Posterior cingulate gyrus (tissue), 11 donors: ENCODE results near the gene COG1.

Experiments
- DNase-seq, 10 donors: peaks; one replicate each; pipeline versions ENCODE4 v3.0.0 to v3.0.0-alpha.2; 2020 to 2021; ENCODE audit warnings: mixed read lengths in 3 of 10
- intact Hi-C: fragments of 100-400 bp; cut with DNase I; formaldehyde crosslinking; loops from one replicate; pipeline ENCODE4 v1.15.1; 2023

The COG1 gene

DNA sequence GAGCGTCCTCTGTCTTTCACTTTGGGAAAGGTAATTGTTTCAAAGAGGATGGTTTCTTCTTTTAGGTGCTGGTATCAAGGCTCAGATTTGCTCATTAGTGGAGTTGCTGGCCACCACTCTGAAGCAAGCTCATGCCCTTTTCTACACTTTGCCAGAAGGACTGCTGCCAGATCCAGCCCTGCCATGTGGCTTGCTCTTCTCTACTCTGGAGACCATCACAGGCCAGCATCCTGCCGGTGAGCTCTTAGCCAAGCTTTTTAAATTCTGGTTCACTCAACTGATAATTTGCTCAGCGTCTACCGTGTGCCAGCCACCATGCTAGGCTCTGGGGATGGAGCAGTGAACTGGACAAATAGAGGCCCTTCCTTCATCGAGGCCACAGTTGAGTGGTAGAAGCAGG, 4.3 kb downstream of the COG1 start:
- DNase-seq: no peak
- intact Hi-C loops: loop anchor here (10.0 kb wide), 1 partner anchor 642 kb away; no protein-coding TSS in a partner anchor

DNA sequence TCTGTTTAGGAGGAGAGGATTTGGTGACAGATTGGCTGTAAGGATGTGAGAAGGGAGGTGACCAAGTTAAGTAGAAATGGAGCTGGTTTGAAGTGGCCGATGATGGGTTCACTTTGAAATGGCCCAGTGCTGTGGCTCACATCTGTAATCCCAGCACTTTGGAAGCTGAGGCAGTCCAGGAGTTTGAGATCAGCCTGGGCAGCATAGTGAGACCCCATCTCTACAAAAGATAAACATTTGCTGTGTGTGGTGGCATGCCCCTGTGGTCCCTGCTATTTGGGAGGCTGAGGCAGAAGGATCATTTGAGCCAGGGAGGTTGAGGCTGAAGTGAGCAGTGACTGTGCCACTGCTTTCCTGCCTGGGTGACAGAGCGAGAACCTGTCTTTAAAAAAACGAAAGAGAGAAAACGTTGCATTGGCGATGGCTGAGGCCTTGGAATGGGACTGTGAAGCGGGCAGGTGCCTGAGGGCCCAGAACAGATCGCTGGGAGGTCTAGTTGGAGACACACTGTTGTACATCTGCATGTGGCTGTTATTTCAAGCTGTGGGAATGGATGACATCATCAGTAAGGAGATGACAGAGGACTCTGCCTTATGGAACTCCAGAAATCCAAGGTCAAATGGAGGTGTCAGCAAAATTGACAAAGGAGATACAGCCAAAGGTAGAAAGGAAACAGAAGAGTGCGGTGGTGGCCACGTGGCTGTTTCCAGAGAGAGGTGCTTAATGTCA, 5.5 kb downstream of the COG1 start:
- intact Hi-C loops: loop anchor here (10.0 kb wide), 1 partner anchor 644 kb away; no protein-coding TSS in a partner anchor
- DNase-seq: no peak

DNA sequence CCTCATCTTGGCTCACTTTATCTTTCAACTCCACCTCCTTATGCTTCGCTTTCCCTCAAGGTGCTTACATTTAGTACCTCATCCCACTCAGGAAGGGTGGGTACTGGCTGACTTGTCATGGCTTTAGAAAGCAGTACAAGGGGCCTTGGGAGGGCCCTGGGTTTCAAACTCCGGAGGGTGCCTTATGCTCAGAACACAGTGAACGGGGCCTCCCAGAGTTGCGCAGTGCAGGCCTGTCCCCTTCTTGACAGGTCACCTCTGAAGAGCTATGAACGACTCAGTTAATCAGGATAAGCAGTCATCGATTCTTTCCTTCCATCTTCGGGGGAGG, 6.0 kb downstream of the COG1 start:
- intact Hi-C loops: loop anchor here (10.0 kb wide), 1 partner anchor 644 kb away; no protein-coding TSS in a partner anchor
- no peak for DNase-seq

DNA sequence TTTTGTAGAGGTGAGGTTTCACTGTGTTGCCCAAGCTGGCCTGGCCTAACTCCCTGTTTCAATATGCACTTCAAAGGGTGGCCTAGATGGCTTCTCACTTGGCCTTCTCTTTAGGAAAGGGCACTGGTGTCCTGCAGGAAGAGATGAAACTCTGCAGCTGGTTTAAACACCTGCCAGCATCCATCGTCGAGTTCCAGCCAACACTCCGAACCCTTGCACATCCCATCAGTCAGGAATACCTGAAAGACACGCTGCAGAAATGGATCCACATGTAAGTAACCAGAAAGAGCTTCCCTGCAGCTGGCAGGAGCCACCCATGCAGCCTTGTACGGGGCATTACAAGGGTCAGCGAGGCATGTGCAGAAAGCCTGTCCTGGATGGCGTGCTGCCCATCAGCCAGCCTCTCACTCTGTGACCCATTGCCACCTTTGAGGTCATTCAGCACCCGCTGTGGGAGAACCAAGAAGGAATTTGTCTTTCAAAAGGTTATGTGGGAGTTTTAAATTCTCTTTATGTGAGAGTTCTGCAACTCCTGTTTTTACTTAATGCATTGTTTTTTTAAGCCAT, 7.0 kb downstream of the COG1 start:
- no peak for DNase-seq
- intact Hi-C loops: loop anchor here (10.0 kb wide), 1 partner anchor 645 kb away; no protein-coding TSS in a partner anchor

DNA sequence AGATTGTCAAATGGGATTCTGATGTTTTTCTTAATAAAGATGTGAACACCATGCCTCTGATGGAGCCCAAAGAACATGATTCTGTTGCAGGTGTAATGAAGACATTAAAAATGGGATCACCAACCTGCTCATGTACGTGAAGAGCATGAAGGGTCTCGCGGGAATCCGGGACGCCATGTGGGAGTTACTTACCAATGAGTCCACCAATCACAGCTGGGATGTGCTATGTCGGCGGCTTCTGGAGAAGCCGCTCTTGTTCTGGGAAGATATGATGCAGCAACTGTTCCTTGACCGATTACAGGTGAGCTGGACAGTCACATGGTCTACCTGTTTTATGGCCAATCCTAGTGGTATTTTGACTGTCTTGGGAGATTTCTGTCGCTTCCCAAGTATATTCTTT, 7.6 kb downstream of the COG1 start:
- intact Hi-C loops: no loop called here
- no peak for DNase-seq

DNA sequence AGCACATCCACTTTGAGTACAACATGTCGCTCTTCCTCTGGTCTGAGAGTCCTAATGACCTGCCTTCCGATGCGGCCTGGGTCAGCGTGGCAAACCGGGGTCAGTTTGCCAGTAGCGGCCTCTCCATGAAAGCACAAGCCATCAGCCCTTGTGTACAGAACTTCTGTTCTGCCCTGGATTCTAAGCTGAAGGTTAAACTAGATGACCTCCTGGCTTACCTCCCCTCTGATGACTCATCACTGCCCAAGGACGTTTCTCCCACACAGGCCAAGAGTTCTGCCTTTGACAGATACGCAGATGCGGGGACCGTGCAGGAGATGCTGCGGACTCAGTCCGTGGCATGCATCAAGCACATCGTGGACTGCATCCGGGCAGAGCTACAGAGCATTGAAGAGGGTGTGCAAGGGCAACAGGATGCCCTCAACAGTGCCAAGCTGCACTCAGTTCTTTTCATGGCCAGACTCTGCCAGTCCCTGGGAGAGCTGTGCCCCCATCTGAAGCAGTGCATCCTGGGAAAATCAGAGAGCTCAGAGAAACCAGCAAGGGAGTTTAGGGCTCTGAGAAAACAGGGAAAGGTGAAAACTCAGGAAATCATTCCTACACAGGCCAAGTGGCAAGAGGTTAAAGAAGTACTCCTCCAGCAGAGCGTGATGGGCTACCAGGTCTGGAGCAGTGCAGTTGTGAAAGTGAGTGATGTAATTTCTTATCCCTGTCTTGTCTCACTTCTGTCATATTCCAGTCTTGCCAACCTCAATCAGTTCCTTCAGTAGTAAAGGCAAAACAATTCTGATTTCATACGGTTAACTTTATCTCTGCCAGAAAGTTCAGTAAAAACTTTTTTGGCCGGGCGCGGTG, 8.6 kb downstream of the COG1 start:
- intact Hi-C loops: no loop called here
- no peak for DNase-seq

DNA sequence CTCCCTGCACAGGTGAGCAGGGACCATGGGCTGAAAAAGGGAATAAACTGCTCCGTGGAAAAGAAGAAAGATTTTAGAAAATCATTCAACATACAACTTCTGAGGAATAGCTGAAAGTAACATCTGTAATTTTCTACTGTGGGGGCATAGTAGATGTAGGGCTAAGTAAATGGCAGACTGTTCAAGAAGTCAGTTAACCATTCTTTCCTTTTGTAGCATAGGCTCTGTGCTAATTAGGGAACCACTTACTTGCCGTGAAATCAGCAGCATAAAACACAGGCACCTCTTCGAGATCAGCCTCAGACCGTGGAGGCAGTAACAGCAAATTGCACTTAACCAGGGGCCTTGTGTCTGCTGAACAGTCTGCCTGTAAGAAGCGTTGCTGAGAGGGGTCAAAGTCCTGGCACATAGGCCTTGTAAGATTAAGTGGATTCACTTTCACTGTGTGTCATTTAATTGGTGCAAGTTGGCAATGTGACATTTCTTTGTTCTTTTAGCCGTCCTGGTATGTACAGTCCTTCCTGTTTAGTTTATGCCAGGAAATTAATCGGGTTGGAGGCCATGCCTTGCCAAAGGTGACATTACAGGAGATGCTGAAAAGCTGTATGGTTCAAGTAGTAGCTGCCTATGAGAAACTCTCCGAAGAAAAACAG, 10.4 kb downstream of the COG1 start:
- intact Hi-C loops: no loop called here

DNA sequence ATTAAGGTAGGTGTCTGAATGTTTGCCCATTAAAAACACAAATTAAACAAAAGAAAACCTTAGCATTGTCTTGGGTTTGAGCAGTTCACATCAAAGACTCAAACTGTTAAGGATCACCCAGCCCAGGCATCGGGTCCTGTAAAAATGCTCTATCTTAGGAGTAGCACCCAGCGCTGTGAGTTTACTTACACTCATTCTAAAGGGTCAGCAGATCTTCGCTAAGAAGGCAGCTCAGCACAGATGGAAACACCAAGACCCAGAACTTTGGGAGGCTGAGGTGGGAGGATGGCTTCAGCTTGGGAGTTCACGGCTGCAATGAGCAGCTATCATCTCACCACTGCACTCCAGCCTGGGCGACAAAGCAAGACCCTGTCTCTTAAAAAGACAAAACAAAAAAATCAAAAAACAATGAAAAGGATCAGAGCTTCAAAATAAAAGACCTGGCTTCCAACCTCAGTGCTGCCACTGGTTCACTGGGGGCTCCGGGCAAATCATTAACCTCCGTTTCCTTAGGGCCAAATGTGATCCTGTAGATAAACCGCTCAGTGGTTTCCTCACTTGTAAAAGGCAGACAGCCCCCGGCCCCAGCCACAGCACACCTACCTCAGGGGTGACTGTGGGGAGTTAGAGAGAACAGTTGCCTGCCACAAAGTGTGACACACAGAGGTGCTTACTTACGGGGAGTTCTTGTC, 11.1 kb downstream of the COG1 start:
- intact Hi-C loops: no loop called here
- DNase-seq: no peak

More for the DNA sequence above, 10.4 kb downstream of the COG1 start:
- DNase-seq: no peak

DNA sequence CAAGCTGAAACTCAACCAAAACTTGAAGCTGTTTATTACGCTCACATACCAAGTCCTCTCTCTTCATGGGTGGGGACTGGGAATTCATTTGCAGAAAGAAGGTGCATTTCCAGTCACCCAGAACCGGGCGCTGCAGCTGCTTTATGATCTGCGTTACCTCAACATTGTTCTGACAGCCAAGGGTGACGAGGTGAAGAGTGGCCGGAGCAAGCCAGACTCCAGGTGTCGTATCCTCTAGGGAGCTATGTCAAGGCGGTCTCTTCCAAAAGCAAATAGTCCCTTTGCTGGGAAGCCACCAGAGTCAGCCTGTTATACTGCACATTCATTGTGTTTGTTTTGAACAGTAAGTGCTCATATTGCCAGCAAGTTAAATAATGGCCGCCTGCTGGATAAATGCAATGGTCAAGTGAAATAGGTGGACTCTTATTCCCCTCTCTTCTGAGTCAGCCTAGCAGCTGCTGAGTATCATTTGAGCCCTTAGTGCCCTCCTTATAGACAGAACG, 12.7 kb downstream of the COG1 start:
- intact Hi-C loops: no loop called here
- DNase-seq: no peak

DNA sequence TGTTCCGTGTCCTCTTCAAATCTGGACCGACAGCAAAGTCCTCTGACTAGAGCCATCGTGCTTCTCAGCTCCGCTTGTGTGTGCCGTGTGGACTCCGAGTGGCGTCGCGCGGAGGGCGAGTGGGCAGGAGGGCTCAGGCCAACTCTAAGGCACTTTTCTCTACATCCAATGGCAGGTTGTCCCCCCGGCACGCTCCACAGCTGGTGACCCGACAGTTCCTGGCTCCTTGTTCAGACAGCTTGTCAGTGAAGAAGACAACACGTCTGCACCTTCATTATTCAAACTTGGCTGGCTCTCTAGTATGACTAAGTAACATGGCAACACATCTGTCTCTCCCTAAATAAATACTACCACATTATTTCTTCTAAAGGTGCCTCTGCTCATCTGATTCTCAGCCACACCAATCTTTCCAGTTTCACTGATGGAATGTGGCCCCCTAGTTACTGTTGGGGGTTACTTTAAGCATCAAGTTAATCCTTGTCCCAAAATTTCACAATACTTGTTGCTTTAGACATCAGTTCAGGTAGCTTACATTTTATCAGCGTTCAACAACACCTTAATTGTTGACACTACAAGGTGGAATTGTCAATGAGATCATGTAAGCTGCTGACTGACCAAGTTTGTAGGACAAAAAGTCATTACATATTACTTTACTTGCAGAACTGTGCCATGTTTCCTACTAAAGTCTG, 15.4 kb downstream of the COG1 start:
- intact Hi-C loops: no loop called here
- DNase-seq: peak in 2 of 10 donors; percentile 17 to 24

DNA sequence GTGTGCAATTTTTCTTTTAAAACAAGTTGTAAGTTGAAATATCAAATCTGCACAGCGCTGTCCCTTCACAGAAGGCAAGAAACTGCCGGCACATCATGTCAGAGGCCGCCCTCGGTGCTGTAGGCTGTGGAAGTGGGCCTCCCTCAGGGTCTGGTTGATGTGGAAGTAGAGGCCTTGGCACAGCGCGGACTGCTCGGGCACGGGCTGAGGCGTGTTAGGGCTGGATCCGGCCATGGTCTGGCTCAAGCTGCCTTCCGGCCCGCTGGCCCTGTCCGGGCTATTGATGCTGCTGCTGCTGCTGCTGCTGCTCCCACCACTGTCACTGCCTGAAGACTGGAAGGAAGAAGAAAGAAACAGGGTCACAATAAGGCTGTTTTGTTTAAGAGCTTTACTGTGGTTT, 16.6 kb downstream of the COG1 start:
- no peak for DNase-seq
- intact Hi-C loops: no loop called here

DNA sequence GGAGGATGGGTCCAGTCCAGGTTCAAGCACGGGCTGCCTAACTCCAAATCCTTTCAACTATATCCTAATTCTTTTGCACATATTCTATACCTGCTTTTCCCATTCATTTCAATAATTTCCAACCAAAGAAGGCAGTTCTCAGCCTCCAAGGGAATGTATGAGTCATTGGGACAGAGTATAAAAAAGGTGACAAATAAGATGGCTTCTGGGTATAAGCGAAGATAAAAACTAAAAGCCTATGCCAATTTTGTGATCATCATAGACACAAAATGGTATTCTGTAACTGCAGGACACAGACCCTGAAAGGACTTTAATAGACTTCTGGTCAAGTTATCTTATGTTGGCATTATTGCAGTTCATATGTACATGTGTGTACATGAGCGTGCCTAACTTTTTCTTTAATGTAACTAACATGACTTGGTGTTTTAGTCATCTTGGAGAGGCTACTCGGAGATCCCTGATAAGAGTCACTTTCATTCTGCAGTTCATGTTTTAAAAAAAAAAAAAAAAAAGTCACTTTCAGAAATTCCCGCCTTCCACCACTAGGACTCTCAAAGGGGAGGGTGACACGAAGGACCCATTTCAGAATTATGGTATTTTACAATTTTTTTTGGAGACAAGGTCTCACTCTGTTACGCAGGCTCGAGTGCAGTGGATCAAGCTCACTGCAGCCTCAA, 17.3 kb downstream of the COG1 start:
- intact Hi-C loops: no loop called here
- DNase-seq: no peak

DNA sequence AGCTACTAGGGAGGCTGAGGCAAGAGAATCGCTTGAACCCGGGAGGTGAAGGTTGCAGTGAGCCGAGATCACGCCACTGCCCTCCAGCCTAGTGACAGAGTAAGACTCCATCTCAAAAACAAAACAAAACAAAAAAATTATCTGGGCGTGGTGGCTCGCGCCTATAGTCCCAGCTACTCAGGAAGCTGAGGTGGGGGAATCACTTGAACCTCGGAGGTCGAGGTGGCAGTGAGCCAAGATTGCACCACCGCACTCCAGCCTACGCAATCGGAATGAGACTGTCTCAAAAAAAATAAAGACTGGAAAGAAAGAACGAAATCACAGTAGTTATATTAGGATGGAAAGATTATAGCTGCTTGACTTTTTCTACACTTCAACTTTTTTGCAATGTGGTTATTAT, 18.9 kb downstream of the COG1 start:
- intact Hi-C loops: no loop called here
- no peak for DNase-seq

DNA sequence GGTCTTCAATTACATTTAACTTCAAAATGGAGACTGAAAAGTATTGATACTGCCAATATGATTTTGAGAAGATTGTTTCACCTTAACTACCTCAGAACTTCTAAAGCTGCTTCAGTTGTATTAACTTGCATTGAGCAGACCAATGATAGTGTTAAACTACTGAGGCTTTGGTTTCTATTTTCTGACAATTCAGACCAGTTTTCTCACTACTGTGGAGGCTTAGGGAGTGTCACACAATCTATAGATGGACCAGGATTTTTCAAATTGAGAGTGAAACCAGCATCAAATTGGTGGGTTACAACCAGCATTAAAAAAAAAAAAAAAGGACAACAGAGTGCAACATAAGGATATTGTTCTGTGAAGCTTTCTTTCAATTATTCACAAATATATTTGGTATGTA, 21.2 kb downstream of the COG1 start:
- no peak for DNase-seq
- intact Hi-C loops: no loop called here

DNA sequence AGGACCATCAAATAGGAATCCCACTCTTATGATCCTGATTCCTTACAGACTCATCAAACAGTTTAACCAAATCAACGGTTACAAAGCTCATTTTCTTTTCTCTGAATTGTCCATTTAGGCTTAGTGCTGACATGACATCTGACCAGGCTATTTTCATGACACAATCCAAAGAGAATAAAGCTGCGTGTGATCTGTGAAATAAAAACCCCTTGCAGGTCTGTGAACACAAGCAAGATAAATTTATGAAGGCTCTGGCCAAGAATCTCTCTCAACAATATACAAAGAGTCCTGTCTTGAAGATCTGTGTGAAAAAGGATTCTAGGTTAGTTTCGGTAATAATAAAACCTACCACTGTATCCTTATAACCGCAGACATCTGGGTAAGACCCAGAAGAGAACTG, 22.0 kb downstream of the COG1 start:
- intact Hi-C loops: no loop called here
- DNase-seq: no peak

DNA sequence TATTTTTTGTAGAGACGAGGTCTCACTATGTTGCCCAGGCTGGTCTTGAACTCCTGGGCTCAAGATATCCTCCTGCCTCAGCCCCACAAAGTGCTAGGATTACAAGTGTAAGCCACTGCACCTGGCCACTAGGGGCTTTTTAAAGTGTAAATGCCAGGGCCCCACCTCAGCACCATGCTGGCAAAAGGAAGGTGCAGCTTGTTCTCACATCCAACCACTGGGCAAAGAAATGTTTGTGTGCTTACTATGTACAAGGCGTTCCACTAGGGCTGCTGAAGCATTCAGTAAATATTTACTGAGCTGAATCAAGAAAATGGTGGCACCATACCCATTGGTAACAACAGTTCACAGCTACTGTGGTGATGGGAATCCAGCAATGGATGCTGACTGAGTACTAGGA, 22.6 kb downstream of the COG1 start:
- no peak for DNase-seq
- intact Hi-C loops: no loop called here

DNA sequence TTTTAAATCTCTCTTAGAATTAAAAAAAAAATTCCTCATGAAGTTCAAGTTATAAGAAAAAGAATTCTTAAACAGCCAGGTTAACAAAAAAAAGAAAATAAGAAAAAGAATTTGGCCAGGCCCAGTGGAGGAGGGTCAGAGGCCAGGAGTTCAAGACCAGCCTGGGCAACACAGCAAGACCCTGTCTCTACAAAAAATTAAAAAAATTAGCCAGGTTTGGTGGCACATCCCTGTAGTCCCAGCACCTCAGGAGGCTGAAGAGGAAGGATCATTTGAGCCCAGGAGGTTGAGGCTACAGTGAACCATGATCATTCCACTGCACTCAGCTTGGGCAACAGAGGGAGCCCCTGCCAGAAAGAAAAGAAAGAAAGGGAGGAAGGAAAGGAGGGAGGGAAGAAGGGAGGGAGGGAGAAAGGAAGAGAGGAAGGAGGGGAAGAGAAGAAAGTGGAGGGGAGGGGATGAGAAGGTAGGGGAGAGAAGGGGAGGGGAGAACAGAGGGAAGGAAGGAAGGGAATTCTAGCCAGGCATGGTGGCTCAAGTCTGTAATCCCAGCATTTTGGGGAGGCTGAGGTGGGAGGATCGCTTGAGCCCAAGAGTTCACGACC, 30.9 kb downstream of the COG1 start:
- DNase-seq: no peak
- intact Hi-C loops: no loop called here

DNA sequence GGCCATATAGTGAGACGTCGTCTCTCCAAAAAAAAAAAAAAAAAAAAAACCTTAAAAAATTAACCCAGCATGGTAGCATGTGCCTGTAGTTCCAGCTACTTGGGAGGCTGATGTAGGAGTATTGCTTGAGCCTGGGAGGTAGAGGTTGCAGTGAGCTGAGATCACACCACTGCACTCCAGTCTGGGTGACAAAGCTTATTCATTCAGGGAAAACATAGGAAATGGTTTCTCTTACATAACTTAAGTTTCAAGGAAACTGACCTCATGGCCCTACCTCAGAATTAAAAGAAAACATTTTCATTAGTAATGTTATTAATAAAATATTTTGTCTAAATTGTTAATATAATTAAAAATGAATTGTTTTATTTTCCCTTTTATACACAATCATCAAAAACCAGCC, 31.4 kb downstream of the COG1 start:
- DNase-seq: no peak
- intact Hi-C loops: no loop called here
